GM12874 (cell line): ENCODE measurements around the gene RWDD1.
A peak's percentile ranks its signal among the peaks of the same experiment; 100 is the strongest.

Source experiments
- CTCF ChIP-seq: IDR thresholded peaks from 2 replicates; pipeline ENCODE4 v1.5.1; 2011; ENCODE audit warnings: low read depth, mild to moderate bottlenecking, control low read depth, low read length, moderate library complexity; ENCODE audit not compliant: insufficient read depth

RWDD1 gene

GRCh38 chr6:116561377-116562018 lies 9.8 kb upstream of the RWDD1 start:
- TF ChIP-seq CTCF: peak; percentile 73

DNA sequence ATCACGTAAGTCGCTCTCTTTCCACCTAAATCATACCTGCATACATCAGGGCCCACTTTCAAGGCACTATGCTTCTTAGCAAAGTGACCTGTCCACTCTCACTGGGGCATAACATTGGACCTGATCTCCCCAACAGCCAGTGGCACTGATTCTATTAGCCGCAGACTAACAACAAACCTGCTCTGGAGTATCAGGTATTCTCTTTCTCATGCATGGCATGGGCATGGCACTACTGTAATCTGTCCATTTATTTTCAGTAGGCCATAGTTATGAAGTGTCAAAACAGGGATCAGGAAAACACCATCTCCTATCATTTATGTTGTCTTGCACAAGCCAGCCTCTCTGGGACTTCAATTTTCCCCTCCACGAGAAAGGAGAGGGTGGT lies 9.3 kb upstream of the RWDD1 start:
- no peak for TF ChIP-seq CTCF

GRCh38 chr6:116562614-116563013 lies 8.7 kb upstream of the RWDD1 start:
- TF ChIP-seq CTCF: no peak

DNA sequence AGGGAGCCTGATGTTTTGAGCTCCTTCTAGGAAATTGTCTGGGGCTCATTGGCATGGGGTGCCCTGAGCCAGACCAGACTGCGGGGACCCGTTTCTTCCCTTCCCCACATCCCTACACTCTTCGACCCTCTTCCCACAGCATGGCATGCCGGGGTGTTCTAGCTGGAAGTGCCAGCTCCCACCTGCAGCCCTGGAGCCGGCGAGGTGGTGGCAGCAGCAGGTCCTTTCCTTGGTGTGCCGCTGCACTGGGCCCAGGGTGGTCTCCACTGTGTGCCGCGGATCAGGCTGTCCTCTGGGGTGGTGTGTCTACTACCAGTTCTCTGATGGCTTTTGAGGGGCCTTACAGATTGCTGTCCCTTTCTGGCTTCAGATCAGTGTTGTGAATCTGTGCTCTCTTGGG lies 7.5 kb upstream of the RWDD1 start:
- no peak for TF ChIP-seq CTCF

GRCh38 chr6:116564311-116564710 lies 7.0 kb upstream of the RWDD1 start:
- TF ChIP-seq CTCF: no peak

DNA sequence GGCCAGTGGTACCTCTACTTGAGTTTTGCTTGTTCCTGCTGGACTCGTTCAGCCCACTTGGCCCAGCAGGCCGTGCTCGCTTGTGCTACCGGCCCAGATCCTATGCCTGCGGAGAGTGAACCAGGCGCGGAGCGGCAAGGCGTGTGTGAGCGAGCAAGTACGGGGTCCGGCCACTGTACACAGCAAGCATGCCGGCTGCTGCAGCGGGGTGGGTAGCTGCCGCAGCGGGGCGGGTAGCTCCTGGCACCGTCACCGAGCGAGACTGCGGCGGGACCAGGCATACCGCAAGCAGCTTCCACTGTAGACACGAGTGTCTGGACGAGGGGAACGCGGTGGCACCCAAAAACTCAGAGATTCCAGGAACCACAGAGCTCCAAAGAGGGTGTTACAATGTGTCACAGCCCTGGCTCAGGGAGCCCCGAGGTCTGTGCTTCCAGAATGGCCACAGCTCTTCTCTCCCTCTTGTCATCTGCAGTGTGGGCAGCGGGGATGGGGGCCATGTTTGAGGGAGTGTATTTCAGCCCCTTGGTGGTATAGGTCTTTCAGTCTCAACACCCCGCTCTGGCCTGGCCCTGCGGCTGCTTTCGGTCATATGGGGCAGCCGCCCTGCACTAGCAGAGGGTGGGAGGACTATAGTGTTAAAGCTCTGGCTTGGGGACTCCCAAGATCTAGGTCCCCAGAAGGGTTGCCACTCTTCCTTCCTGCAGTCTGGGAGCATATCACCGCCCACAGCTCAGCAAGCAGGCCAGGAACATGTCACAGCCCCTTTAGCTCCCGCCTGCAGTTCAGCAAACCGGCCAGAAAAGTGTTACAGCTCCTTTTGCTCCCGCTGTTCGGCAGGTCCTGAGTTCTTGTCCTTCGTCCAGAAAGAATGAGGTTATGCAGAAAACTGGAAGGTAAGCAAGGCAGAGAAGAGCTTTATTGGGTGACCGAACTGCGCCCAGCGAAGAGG lies 6.1 kb upstream of the RWDD1 start:
- no peak for TF ChIP-seq CTCF

GRCh38 chr6:116568111-116568510 lies 3.2 kb upstream of the RWDD1 start:
- TF ChIP-seq CTCF: no peak
